Measurements from ENCODE around the gene RTCB. TPM values are rescaled to one million over a fixed set of nuclear protein-coding genes. Genes with fewer than 3 reads are reported as not detected.
A peak's percentile ranks its signal among the peaks of the same experiment; 100 is the strongest.

Gene RTCB
- total RNA-seq, 1 experiment from 2014 or later, result 50.9 TPM

DNA sequence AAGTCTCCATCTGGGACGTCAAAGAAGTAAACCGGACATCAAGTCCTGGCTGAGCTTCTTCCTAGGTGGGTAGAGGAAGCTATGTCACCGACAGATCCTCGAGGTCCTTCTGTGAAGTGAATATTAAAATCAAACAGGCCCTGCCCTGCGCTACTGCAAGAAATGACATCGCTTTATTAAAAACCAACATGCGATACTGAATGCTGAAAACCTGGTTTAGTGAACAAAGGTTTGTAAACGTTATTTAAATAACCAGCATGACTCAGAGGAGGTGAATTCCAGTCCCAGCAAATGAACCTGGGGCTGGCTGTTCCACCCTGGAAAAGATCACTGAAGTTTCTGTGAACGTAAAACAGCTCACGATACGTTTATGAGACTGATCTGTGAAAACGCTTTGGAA lies 645 bp downstream of the RTCB start:
- no peak for DNase-seq (ENCODE audit: low read depth, low spot score)
- BruUV-seq (replicated peaks), result no TSS peak
- POLR2A ChIA-PET, result interaction anchor here (1.3 kb wide), 1 partner anchor 13 kb away, joined by 3 read pairs; no protein-coding TSS in a partner anchor

DNA sequence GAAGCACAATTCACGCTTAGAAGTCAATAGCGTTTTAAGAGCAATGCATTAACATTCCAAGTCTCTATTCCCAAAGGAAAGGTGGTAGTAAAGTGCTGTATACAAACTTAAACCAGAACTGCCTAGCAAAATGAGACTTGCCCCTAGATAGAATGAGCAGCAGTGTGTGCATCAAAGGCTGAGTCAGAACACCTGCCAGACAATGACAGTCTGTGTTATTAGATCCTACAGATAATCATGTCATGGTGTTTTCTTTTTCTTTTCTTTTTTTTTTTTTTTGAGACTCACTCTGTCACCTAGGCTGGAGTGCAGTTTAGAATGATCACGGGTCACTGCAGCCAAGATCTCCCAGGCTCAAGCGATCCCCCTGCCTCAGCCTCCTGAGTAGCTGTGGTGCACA lies 1.6 kb downstream of the RTCB start:
- Histone ChIP-seq H3K27me3 (ENCODE audit: insufficient read depth, low read length) (no peaks in the 10 kb centered on the region), H3K79me2 (ENCODE audit: insufficient read depth, low read length) (peaks cover 54% of the 10 kb centered on the region), H3K4me3 (replicated peaks in 1 of 2; ENCODE audit: low read depth in 1 of 2, low read length in 2 of 2) (peak overlapping the region; percentile 84 to 90), H3K4me1 (ENCODE audit: control insufficient read depth in 1 of 2, insufficient read depth in 2 of 2, low read length in 2 of 2) (peaks cover 12 to 21% of the 10 kb centered on the region in 2 experiments; a peak in 2 of 4 replicates), H3K9me3 (ENCODE audit: control insufficient read depth in 1 of 2, insufficient read depth in 1 of 2, low read depth in 1 of 2, low read length in 2 of 2) (no peaks in the 10 kb centered on the region), H3K9ac (ENCODE audit: low read length) (peak overlapping the region; percentile 85; the same call in 1 of the 2 replicates), H3K27ac (ENCODE audit: low read depth, low read length) (no peak overlapping the region), H3K4me2 (ENCODE audit: low read length) (peak overlapping the region; percentile 75), H3K36me3 (ENCODE audit: control insufficient read depth in 1 of 2, insufficient read depth in 2 of 2, low read length in 2 of 2) (peaks cover 24 to 25% of the 10 kb centered on the region in 2 experiments; a peak in 3 of 4 replicates), H4K20me1 (ENCODE audit: insufficient read depth) (no peaks in the 10 kb centered on the region), H3K9me2 (ENCODE audit: insufficient read depth) (no peaks in the 10 kb centered on the region), H2AFZ (ENCODE audit: low read depth, low read length, poor library complexity, severe bottlenecking) (no peak overlapping the region)
- ChIA-PET CTCF (no interaction called here), POLR2A (no interaction called here), RAD21 (ENCODE audit: low non-redundant PET in 1 of 2, low total read pairs in 2 of 2, uncharacterized antibody in 2 of 2, unreplicated experiment in 2 of 2) (no interaction called here)
- intact Hi-C loops (cut with micrococcal nuclease), result no loop called here
- BruUV-seq (replicated peaks), result no TSS peak
- DNase-seq (ENCODE audit: low read depth, low spot score), result no peak
- ATAC-seq, result no peak
- TF ChIP-seq, protein P1, sequence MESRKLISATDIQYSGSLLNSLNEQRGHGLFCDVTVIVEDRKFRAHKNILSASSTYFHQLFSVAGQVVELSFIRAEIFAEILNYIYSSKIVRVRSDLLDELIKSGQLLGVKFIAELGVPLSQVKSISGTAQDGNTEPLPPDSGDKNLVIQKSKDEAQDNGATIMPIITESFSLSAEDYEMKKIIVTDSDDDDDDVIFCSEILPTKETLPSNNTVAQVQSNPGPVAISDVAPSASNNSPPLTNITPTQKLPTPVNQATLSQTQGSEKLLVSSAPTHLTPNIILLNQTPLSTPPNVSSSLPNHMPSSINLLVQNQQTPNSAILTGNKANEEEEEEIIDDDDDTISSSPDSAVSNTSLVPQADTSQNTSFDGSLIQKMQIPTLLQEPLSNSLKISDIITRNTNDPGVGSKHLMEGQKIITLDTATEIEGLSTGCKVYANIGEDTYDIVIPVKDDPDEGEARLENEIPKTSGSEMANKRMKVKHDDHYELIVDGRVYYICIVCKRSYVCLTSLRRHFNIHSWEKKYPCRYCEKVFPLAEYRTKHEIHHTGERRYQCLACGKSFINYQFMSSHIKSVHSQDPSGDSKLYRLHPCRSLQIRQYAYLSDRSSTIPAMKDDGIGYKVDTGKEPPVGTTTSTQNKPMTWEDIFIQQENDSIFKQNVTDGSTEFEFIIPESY (IDR thresholded peaks at IDR 0.05; ENCODE audit: extremely low read depth, insufficient replicate concordance, low read length), result no peak
- TF ChIP-seq CEBPB (IDR thresholded peaks at IDR 0.05; ENCODE audit: low read depth) (no peak), JUND (IDR thresholded peaks at IDR 0.05) (no peak), FOSL1 (IDR thresholded peaks at IDR 0.05; ENCODE audit: low read depth) (no peak), ZFX (IDR thresholded peaks at IDR 0.05) (no peak), EZH2 (IDR thresholded peaks at IDR 0.05) (no peak), TCF7L2 (IDR thresholded peaks at IDR 0.05; ENCODE audit: borderline replicate concordance, extremely low read depth, insufficient read depth, insufficient read length) (no peak), RAD21 (IDR thresholded peaks at IDR 0.05; ENCODE audit: low read depth) (no peak), ZNF274 (IDR thresholded peaks at IDR 0.05; ENCODE audit: low read depth, low read length) (no peak)

More for the DNA sequence above, 645 bp downstream of the RTCB start:
- Histone ChIP-seq H4K20me1 (ENCODE audit: insufficient read depth) (no peaks in the 10 kb centered on the region), H3K27me3 (ENCODE audit: insufficient read depth, low read length) (peaks cover 2% of the 10 kb centered on the region; the same call in 1 of the 2 replicates), H3K4me2 (ENCODE audit: low read length) (peak overlapping the region; percentile 75), H2AFZ (ENCODE audit: low read depth, low read length, poor library complexity, severe bottlenecking) (no peak overlapping the region), H3K9ac (ENCODE audit: low read length) (peak overlapping the region; percentile 85), H3K27ac (ENCODE audit: low read depth, low read length) (peak overlapping the region; percentile 67), H3K4me1 (ENCODE audit: control insufficient read depth in 1 of 2, insufficient read depth in 2 of 2, low read length in 2 of 2) (peaks cover 12 to 21% of the 10 kb centered on the region in 2 experiments; a peak in 2 of 4 replicates), H3K79me2 (ENCODE audit: insufficient read depth, low read length) (peaks cover 54% of the 10 kb centered on the region), H3K36me3 (ENCODE audit: control insufficient read depth in 1 of 2, insufficient read depth in 2 of 2, low read length in 2 of 2) (peaks cover 16 to 25% of the 10 kb centered on the region in 2 experiments; a peak in 3 of 4 replicates), H3K9me3 (ENCODE audit: control insufficient read depth in 1 of 2, insufficient read depth in 1 of 2, low read depth in 1 of 2, low read length in 2 of 2) (no peaks in the 10 kb centered on the region), H3K9me2 (ENCODE audit: insufficient read depth) (no peaks in the 10 kb centered on the region), H3K4me3 (replicated peaks in 1 of 2; ENCODE audit: low read depth in 1 of 2, low read length in 2 of 2) (peak overlapping the region; percentile 84 to 90)
- CTCF ChIA-PET, result interaction anchor here (1.0 to 2.0 kb wide), 3 partner anchors 33 to 63 kb away, joined by 3 to 6 read pairs (median 4); partner anchors contain the start of gene FBXO7
- TF ChIP-seq, protein P2, sequence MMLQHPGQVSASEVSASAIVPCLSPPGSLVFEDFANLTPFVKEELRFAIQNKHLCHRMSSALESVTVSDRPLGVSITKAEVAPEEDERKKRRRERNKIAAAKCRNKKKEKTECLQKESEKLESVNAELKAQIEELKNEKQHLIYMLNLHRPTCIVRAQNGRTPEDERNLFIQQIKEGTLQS (IDR thresholded peaks at IDR 0.05), result no peak
- TF ChIP-seq EZH2 (IDR thresholded peaks at IDR 0.05) (no peak), SIN3A (IDR thresholded peaks at IDR 0.05; ENCODE audit: low read depth) (no peak), ZFX (IDR thresholded peaks at IDR 0.05) (no peak), POLR2A (IDR thresholded peaks at IDR 0.05; ENCODE audit: borderline replicate concordance, extremely low read depth, insufficient read depth, insufficient read length) (no peak)
- TF ChIP-seq, protein P3, sequence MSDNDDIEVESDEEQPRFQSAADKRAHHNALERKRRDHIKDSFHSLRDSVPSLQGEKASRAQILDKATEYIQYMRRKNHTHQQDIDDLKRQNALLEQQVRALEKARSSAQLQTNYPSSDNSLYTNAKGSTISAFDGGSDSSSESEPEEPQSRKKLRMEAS (IDR thresholded peaks at IDR 0.05), result no peak
- RAD21 ChIA-PET (ENCODE audit: low non-redundant PET in 1 of 2, low total read pairs in 2 of 2, uncharacterized antibody in 2 of 2, unreplicated experiment in 2 of 2), result no interaction called here
- ATAC-seq, result peak; percentile 10; the same call in 1 of the 2 replicates
- intact Hi-C loops (cut with micrococcal nuclease), result no loop called here
